Transverse colon (tissue), 4 donors: ENCODE measurements around the gene KRT33B. TPM values are rescaled to one million over a fixed set of nuclear protein-coding genes. Genes with fewer than 3 reads are reported as not detected.

ENCODE experiments used
- DNase-seq: peaks from one replicate; pipeline ENCODE4 v3.0.0-alpha.2; 2019
- H3K27ac ChIP-seq, 4 donors: fragments of 200-600 bp; sonication (generic); 2 replicates each; pipeline ENCODE4 v1.5.1; 2016 to 2018; ENCODE audit warnings: inconsistent platforms in 4 of 4
- H3K27me3 ChIP-seq: fragments of 200-600 bp; sonication (generic); 2 replicates; pipeline ENCODE4 v1.5.1; 2017; ENCODE audit warnings: inconsistent platforms
- H3K36me3 ChIP-seq, 4 donors: fragments of 200-600 bp; sonication (generic); 2 replicates each; pipeline ENCODE4 v1.5.1; 2017 to 2019; ENCODE audit warnings: inconsistent platforms in 4 of 4
- H3K4me1 ChIP-seq, 4 donors: fragments of 200-600 bp; sonication (generic); 2 replicates each; pipeline ENCODE4 v1.5.1; 2017 to 2020; ENCODE audit warnings: inconsistent platforms in 4 of 4
- H3K4me3 ChIP-seq, 4 donors: fragments of 200-600 bp; sonication (generic); 1 replicate in 1 of 4; 2 replicates in 3 of 4; pipeline versions ENCODE4 v1.5.1 to v1.6.1; 2017 to 2019; ENCODE audit warnings: inconsistent platforms in 4 of 4
- H3K9me3 ChIP-seq, 2 donors: fragments of 200-600 bp; sonication (generic); 2 replicates each; pipeline ENCODE4 v1.5.1; 2017 to 2019; ENCODE audit warnings: inconsistent platforms in 2 of 2
- EP300 ChIP-seq: sonication (generic); formaldehyde crosslinking; IDR thresholded peaks from one replicate; pipeline ENCODE4 v1.6.1; 2017; ENCODE audit warnings: antibody characterized with exemption, low read depth
- POLR2A ChIP-seq: fragments of 450-650 bp; IDR thresholded peaks from one replicate; pipeline ENCODE4 v1.6.1; 2016; ENCODE audit warnings: antibody characterized with exemption, mild to moderate bottlenecking, moderate library complexity
- POLR2AphosphoS5 ChIP-seq, 3 donors: sonication (generic); formaldehyde crosslinking; IDR thresholded peaks; one replicate each; pipeline ENCODE4 v1.6.1; 2016; ENCODE audit warnings: antibody characterized with exemption in 3 of 3
- WGBS, 2 donors: methylation state at CpG; one replicate each; pipeline ENCODE4 v1.1.5; 2018; ENCODE audit warnings: low coverage in 1 of 2; 5-methylcytosine and 5-hydroxymethylcytosine counted together
- in situ Hi-C, 4 donors: fragments of 200-750 bp; cut with MboI; loops; one replicate each; pipeline versions ENCODE4 v1.15.0 to v1.15.1; 2017; ENCODE audit warnings: low sequenced_read_pairs in 3 of 4, low pct_ligation_motif_present in 1 of 4, low pct_unique_long_range_greater_than_20kb in 1 of 4
- intact Hi-C: fragments of 100-400 bp; cut with DNase I; formaldehyde crosslinking; loops from one replicate; pipeline ENCODE4 v1.15.1; 2023; ENCODE audit warnings: low total_unique reads
- total RNA-seq, 4 donors: library from RNA; depleted of rRNA; stranded (reverse); fragments of >200 nt; gene quantifications; one replicate each; pipeline ENCODE4 v1.1.0, GENCODE V29; 2016
- TF ChIP-seq, protein P1 (sequence below), 5 experiments: fragments of 200-600 bp in 3 of 5; fragments of 450-650 bp in 2 of 5; sonication (generic) in 3 of 5; IDR thresholded peaks; 1 replicate in 2 of 5; 2 replicates in 3 of 5; pipeline ENCODE4 v1.5.1; 2016 to 2017; ENCODE audit warnings: antibody characterized with exemption in 5 of 5, inconsistent platforms in 3 of 5, mild to moderate bottlenecking in 2 of 5, moderate library complexity in 1 of 5

The KRT33B gene
- total RNA-seq, 4 donors from 2014 or later = not detected

DNA sequence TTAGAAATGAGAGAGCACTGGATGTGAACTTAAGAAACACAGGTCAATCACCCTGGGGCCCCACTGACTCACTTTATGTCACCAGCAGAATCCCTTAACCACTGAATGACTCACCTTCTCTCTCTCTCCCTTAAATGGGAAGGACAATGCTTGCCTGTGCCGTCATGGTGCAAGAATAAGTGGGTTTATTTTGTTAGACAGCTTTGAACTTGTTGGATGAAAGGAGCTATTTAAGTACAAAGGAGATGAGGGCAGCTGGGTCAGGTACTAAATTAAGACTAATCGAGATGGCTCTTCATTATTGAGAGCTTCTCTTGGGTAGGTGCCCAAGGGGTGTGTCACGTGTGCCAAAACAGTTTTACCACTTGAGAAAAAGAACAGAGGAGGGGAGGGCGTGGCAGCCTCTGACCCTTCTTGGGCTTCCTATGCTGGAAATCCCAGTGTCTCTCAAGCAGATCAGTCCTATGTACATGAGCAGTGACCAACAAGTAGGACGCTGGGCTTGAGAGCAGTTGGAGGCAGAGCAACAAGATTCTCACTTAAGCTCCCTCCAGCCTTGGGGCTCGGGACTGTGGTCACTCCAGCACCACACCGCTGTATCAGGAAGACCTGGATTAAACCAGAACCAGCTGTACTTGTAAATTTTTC, 34.5 kb upstream of the KRT33B start:
- Histone ChIP-seq H3K27ac (no peak overlapping the region), H3K4me3 (no peak overlapping the region), H3K9me3 (no peaks in the 10 kb centered on the region), H3K27me3 (no peaks in the 10 kb centered on the region), H3K36me3 (no peaks in the 10 kb centered on the region), H3K4me1 (no peaks in the 10 kb centered on the region)
- no peak for DNase-seq
- 17 to 54% methylated on average over 1 to 7 of the region's 7 CpGs for WGBS, 2 donors
- intact Hi-C loops (no loop called here), in situ Hi-C loops (no loop called here)
- TF ChIP-seq EP300 (no peak), POLR2AphosphoS5 (IDR thresholded peaks at IDR 0.05) (no peak), POLR2A (no peak)
- TF ChIP-seq, protein P1, sequence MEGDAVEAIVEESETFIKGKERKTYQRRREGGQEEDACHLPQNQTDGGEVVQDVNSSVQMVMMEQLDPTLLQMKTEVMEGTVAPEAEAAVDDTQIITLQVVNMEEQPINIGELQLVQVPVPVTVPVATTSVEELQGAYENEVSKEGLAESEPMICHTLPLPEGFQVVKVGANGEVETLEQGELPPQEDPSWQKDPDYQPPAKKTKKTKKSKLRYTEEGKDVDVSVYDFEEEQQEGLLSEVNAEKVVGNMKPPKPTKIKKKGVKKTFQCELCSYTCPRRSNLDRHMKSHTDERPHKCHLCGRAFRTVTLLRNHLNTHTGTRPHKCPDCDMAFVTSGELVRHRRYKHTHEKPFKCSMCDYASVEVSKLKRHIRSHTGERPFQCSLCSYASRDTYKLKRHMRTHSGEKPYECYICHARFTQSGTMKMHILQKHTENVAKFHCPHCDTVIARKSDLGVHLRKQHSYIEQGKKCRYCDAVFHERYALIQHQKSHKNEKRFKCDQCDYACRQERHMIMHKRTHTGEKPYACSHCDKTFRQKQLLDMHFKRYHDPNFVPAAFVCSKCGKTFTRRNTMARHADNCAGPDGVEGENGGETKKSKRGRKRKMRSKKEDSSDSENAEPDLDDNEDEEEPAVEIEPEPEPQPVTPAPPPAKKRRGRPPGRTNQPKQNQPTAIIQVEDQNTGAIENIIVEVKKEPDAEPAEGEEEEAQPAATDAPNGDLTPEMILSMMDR (IDR thresholded peaks at IDR 0.05) = no peak

GRCh38 chr17:41403404-41404023, 33.9 kb upstream of the KRT33B start:
- 63 to 65% methylated on average over 3 to 4 of the region's 4 CpGs for WGBS, 2 donors
- intact Hi-C loops = no loop called here

GRCh38 chr17:41402161-41402560, 32.5 kb upstream of the KRT33B start:
- Histone ChIP-seq H3K4me3 (no peak overlapping the region), H3K27me3 (no peaks in the 10 kb centered on the region), H3K4me1 (no peaks in the 10 kb centered on the region), H3K9me3 (no peaks in the 10 kb centered on the region), H3K36me3 (no peaks in the 10 kb centered on the region), H3K27ac (no peak overlapping the region)
- WGBS, 2 donors = 91 to 92% methylated on average over 5 of the region's 5 CpGs
- no peak for DNase-seq
- in situ Hi-C loops = no loop called here
- no peak for TF ChIP-seq POLR2AphosphoS5 (IDR thresholded peaks at IDR 0.05)
- TF ChIP-seq POLR2A = no peak
- TF ChIP-seq EP300 = no peak
- TF ChIP-seq, protein P1 (IDR thresholded peaks at IDR 0.05) = no peak
- intact Hi-C loops = no loop called here

More at GRCh38 chr17:41403404-41404023, 33.9 kb upstream of the KRT33B start:
- no peak for DNase-seq
- H3K36me3 ChIP-seq = no peaks in the 10 kb centered on the region
- no peak overlapping the region for H3K4me3 ChIP-seq
- H3K4me1 ChIP-seq = no peaks in the 10 kb centered on the region
- no peaks in the 10 kb centered on the region for H3K9me3 ChIP-seq
- H3K27ac ChIP-seq = no peak overlapping the region
- no peaks in the 10 kb centered on the region for H3K27me3 ChIP-seq
- no peak for TF ChIP-seq POLR2A
- TF ChIP-seq POLR2AphosphoS5 (IDR thresholded peaks at IDR 0.05) = no peak
- TF ChIP-seq, protein P1 (IDR thresholded peaks at IDR 0.05) = no peak
- no peak for TF ChIP-seq EP300
- in situ Hi-C loops = no loop called here

DNA sequence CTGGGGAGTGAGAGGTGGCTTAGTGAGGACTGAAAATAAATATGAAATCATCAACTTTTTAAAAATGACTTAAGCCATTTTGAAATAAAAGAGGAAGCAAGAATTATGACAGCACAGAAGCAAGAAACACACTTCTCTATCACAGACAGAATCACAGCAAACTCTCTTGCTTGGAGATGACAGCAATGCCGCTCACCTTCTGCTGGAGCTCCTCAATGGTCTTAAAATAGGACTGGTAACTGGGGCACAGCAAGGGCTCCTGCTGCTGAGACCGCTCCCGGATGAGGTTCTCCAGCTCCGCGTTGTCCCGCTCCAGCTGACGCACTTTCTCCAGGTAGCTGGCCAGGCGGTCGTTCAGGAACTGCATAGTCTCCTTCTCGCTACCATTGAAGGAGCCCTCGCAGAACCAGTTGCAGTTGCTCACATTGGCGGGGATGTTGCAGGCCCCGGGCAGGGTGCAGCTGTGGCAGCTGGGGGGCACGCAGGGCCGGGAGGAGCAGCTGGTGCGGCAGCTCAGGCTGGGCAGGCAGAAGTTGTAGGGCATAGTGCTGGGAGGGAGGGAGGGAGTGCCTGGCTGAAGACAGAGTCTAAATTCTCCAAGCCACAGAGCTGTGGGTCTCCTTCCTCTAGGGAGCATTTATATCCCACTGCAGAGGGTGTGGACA, 27.5 kb upstream of the KRT33B start, which contains the start of gene KRT31:
KRT31 (minus strand) TSS at position 613 of the 665 bp plus-strand sequence; CDS start at position 544, 69 bp downstream.
- in situ Hi-C loops = no loop called here
- intact Hi-C loops = no loop called here
- no peak within 1 kb of the TSS for H3K4me3 ChIP-seq
- DNase-seq = no peak
- H3K27ac ChIP-seq = no peak within 1 kb of the TSS
- WGBS, 2 donors = 82% methylated on average over 16 of the region's 16 CpGs; no CpG with 5 or more reads in 1 of the 2 donors
- TF ChIP-seq, protein P1 (IDR thresholded peaks at IDR 0.05) = no peak
- TF ChIP-seq EP300 = no peak
- no peak for TF ChIP-seq POLR2AphosphoS5 (IDR thresholded peaks at IDR 0.05)
- TF ChIP-seq POLR2A = no peak
- no peaks in the 10 kb centered on the region for H3K9me3 ChIP-seq
- H3K4me1 ChIP-seq = no peaks in the 10 kb centered on the region
- H3K36me3 ChIP-seq = no peaks in the 10 kb centered on the region
- H3K27me3 ChIP-seq = peaks cover 5% of the 10 kb centered on the region
